Mesenchymal stem cell (in vitro differentiated cells and primary cell): ENCODE data around the gene LOX.

ENCODE experiments used
- DNase-seq: peaks from one replicate; pipeline ENCODE4 v3.0.0-alpha.2; 2013
- H2AFZ ChIP-seq: one replicate; pipeline ENCODE4 v1.6.1; 2013; ENCODE audit warnings: low read depth, mild to moderate bottlenecking, control low read depth, inconsistent platforms, low read length, moderate library complexity
- H2AK5ac ChIP-seq: 2 replicates; pipeline ENCODE4 v1.6.1; 2013; ENCODE audit warnings: low read length, moderate library complexity, mild to moderate bottlenecking, inconsistent platforms; ENCODE audit not compliant: severe bottlenecking
- H2BK120ac ChIP-seq: one replicate; pipeline ENCODE4 v1.6.1; 2013; ENCODE audit warnings: low read depth, mild to moderate bottlenecking, inconsistent platforms, low read length, moderate library complexity
- H2BK12ac ChIP-seq, 2 experiments: one replicate each; pipeline ENCODE4 v1.6.1; 2013; ENCODE audit warnings: inconsistent platforms in 2 of 2, low read length in 2 of 2, mild to moderate bottlenecking in 2 of 2, moderate library complexity in 2 of 2, control low read depth in 1 of 2
- H2BK15ac ChIP-seq: one replicate; pipeline ENCODE4 v1.6.1; 2013; ENCODE audit warnings: mild to moderate bottlenecking, low read depth, inconsistent platforms; ENCODE audit not compliant: poor library complexity, severe bottlenecking
- H2BK5ac ChIP-seq: 2 replicates; pipeline ENCODE4 v1.6.1; 2013; ENCODE audit warnings: low read depth, mild to moderate bottlenecking, low read length, control low read depth, inconsistent platforms; ENCODE audit not compliant: poor library complexity, severe bottlenecking
- H3K14ac ChIP-seq, 2 experiments: one replicate each; pipeline ENCODE4 v1.6.1; 2013; ENCODE audit warnings: inconsistent platforms in 2 of 2, low read length in 2 of 2, control low read depth in 1 of 2, mild to moderate bottlenecking in 1 of 2, moderate library complexity in 1 of 2
- H3K18ac ChIP-seq, 2 experiments: one replicate each; pipeline ENCODE4 v1.6.1; 2013; ENCODE audit warnings: inconsistent platforms in 2 of 2, low read length in 2 of 2, control low read depth in 1 of 2, low read depth in 1 of 2, mild to moderate bottlenecking in 1 of 2
- H3K23ac ChIP-seq, 2 experiments: one replicate each; pipeline ENCODE4 v1.6.1; 2013; ENCODE audit warnings: inconsistent platforms in 2 of 2, low read length in 2 of 2, mild to moderate bottlenecking in 2 of 2, moderate library complexity in 2 of 2, control low read depth in 1 of 2
- H3K27ac ChIP-seq: 2 replicates; pipeline ENCODE4 v1.5.1; 2013; ENCODE audit warnings: mild to moderate bottlenecking, moderate library complexity, low read length, control low read depth, inconsistent platforms; ENCODE audit not compliant: poor library complexity, severe bottlenecking
- H3K27me3 ChIP-seq, 2 experiments: 2 replicates each; pipeline versions ENCODE4 v1.6.1 to v1.7.0; 2013; ENCODE audit warnings: low read length in 2 of 2, mild to moderate bottlenecking in 2 of 2, moderate library complexity in 2 of 2, control low read depth in 1 of 2, inconsistent platforms in 1 of 2; ENCODE audit not compliant: control insufficient read depth in 1 of 2, insufficient read depth in 1 of 2
- H3K36me3 ChIP-seq, 2 experiments: 2 replicates each; pipeline versions ENCODE4 v1.6.1 to v1.7.0; 2013; ENCODE audit warnings: low read length in 2 of 2, control low read depth in 1 of 2, inconsistent platforms in 1 of 2, low read depth in 1 of 2, mild to moderate bottlenecking in 1 of 2; ENCODE audit not compliant: insufficient read depth in 2 of 2, control insufficient read depth in 1 of 2
- H3K4ac ChIP-seq, 2 experiments: one replicate each; pipeline ENCODE4 v1.6.1; 2013; ENCODE audit warnings: inconsistent platforms in 2 of 2, low read length in 2 of 2, mild to moderate bottlenecking in 2 of 2, moderate library complexity in 2 of 2, control low read depth in 1 of 2, low read depth in 1 of 2
- H3K4me1 ChIP-seq: 2 replicates; pipeline ENCODE4 v1.6.1; 2013; ENCODE audit warnings: low read depth, low read length, control low read depth; ENCODE audit not compliant: control insufficient read depth, insufficient read depth
- H3K4me2 ChIP-seq: 2 replicates; pipeline ENCODE4 v1.6.1; 2013; ENCODE audit warnings: low read length, mild to moderate bottlenecking, inconsistent platforms; ENCODE audit not compliant: poor library complexity, severe bottlenecking
- H3K4me3 ChIP-seq, 2 experiments: 2 replicates each; pipeline versions ENCODE4 v1.5.1 to v1.7.0; 2013; ENCODE audit warnings: low read length in 2 of 2, mild to moderate bottlenecking in 2 of 2, control low read depth in 1 of 2, low read depth in 1 of 2; ENCODE audit not compliant: insufficient read depth in 1 of 2
- H3K79me1 ChIP-seq: replicated peaks from 2 replicates; pipeline ENCODE4 v1.6.1; 2013; ENCODE audit warnings: mild to moderate bottlenecking, control low read depth, low read length, inconsistent platforms; ENCODE audit not compliant: poor library complexity, severe bottlenecking
- H3K9ac ChIP-seq: 2 replicates; pipeline ENCODE4 v1.7.0; 2013; ENCODE audit warnings: mild to moderate bottlenecking, low read length, moderate library complexity
- H3K9me3 ChIP-seq: 2 replicates; pipeline ENCODE4 v1.7.0; 2013; ENCODE audit warnings: mild to moderate bottlenecking, low read length; ENCODE audit not compliant: control insufficient read depth
- H4K8ac ChIP-seq: one replicate; pipeline ENCODE4 v1.6.1; 2013; ENCODE audit warnings: inconsistent platforms, mild to moderate bottlenecking, low read length, moderate library complexity
- H4K91ac ChIP-seq: one replicate; pipeline ENCODE4 v1.6.1; 2013; ENCODE audit warnings: mild to moderate bottlenecking, low read length, inconsistent platforms
- WGBS: methylation state at CpG from one replicate; pipeline ENCODE4 v1.1.7; 2013; ENCODE audit warnings: mixed read lengths; 5-methylcytosine and 5-hydroxymethylcytosine counted together

LOX gene

GRCh38 chr5:122022966-122023365, 55.1 kb downstream of the LOX start:
- no peak overlapping the region for H3K27ac ChIP-seq
- H3K4me1 ChIP-seq = no peaks in the 10 kb centered on the region
- no peak overlapping the region for H4K8ac ChIP-seq
- H3K4ac ChIP-seq = no peak overlapping the region
- H4K91ac ChIP-seq = no peak overlapping the region
- peaks cover 2 to 52% of the 10 kb centered on the region in 2 experiments for H3K36me3 ChIP-seq
- no peak overlapping the region for H2BK5ac ChIP-seq
- 95% methylated on average over 1 of the region's 2 CpGs for WGBS
- H3K4me2 ChIP-seq = no peak overlapping the region
- H3K23ac ChIP-seq = no peak overlapping the region
- no peak overlapping the region for H2BK15ac ChIP-seq
- H3K9ac ChIP-seq = no peak overlapping the region
- H3K4me3 ChIP-seq = no peak overlapping the region
- no peak overlapping the region for H2AFZ ChIP-seq
- H3K27me3 ChIP-seq = no peaks in the 10 kb centered on the region
- no peak for DNase-seq
- no peak overlapping the region for H2AK5ac ChIP-seq
- H3K79me1 ChIP-seq = peaks cover 4% of the 10 kb centered on the region
- no peak overlapping the region for H2BK120ac ChIP-seq
- no peaks in the 10 kb centered on the region for H3K9me3 ChIP-seq
- no peak overlapping the region for H3K14ac ChIP-seq
- H2BK12ac ChIP-seq = no peak overlapping the region
- H3K18ac ChIP-seq = no peak overlapping the region

GRCh38 chr5:122019919-122020590, 58.0 kb downstream of the LOX start:
- H3K27me3 ChIP-seq = no peaks in the 10 kb centered on the region
- H3K36me3 ChIP-seq = peaks cover 0 to 44% of the 10 kb centered on the region in 2 experiments
- no peak overlapping the region for H3K18ac ChIP-seq
- H3K9ac ChIP-seq = no peak overlapping the region
- H2BK120ac ChIP-seq = no peak overlapping the region
- H3K4ac ChIP-seq = no peak overlapping the region
- peaks cover 14% of the 10 kb centered on the region for H3K79me1 ChIP-seq
- no peak overlapping the region for H3K27ac ChIP-seq
- no peak overlapping the region for H4K8ac ChIP-seq
- WGBS = 75% methylated on average over 5 of the region's 7 CpGs
- H3K14ac ChIP-seq = no peak overlapping the region
- no peak overlapping the region for H3K4me2 ChIP-seq
- H3K4me1 ChIP-seq = no peaks in the 10 kb centered on the region
- H2AK5ac ChIP-seq = no peak overlapping the region
- no peak overlapping the region for H3K23ac ChIP-seq
- H4K91ac ChIP-seq = no peak overlapping the region
- H2BK5ac ChIP-seq = no peak overlapping the region
- H3K9me3 ChIP-seq = no peaks in the 10 kb centered on the region
- no peak overlapping the region for H2BK12ac ChIP-seq
- no peak for DNase-seq
- H2BK15ac ChIP-seq = no peak overlapping the region
- no peak overlapping the region for H2AFZ ChIP-seq
- no peak overlapping the region for H3K4me3 ChIP-seq

GRCh38 chr5:122015471-122015870, 62.6 kb downstream of the LOX start:
- H3K4me2 ChIP-seq = no peak overlapping the region

GRCh38 chr5:122014236-122014935, 63.7 kb downstream of the LOX start:
- no peak overlapping the region for H3K4ac ChIP-seq
- peak overlapping the region; percentile 37 for H3K9ac ChIP-seq
- H3K9me3 ChIP-seq = no peaks in the 10 kb centered on the region
- no peak overlapping the region for H2BK15ac ChIP-seq
- no peak overlapping the region for H2BK12ac ChIP-seq
- no peak overlapping the region for H3K18ac ChIP-seq
- no peak for DNase-seq
- no peak overlapping the region for H3K27ac ChIP-seq
- H3K79me1 ChIP-seq = peaks cover 15% of the 10 kb centered on the region
- no peak overlapping the region for H4K91ac ChIP-seq
- no peaks in the 10 kb centered on the region for H3K36me3 ChIP-seq
- 100% methylated on average over 3 of the region's 6 CpGs for WGBS
- H3K27me3 ChIP-seq = no peaks in the 10 kb centered on the region
- H3K4me3 ChIP-seq = no peak overlapping the region
- no peak overlapping the region for H2BK5ac ChIP-seq
- H3K23ac ChIP-seq = no peak overlapping the region
- no peak overlapping the region for H2AK5ac ChIP-seq
- H2AFZ ChIP-seq = no peak overlapping the region
- no peak overlapping the region for H4K8ac ChIP-seq
- no peak overlapping the region for H3K4me2 ChIP-seq
- H3K14ac ChIP-seq = no peak overlapping the region
- no peaks in the 10 kb centered on the region for H3K4me1 ChIP-seq
- H2BK120ac ChIP-seq = no peak overlapping the region

More at GRCh38 chr5:122015471-122015870, 62.6 kb downstream of the LOX start:
- H4K8ac ChIP-seq = no peak overlapping the region
- whole genome bisulfite sequencing = 100% methylated on average over 2 of the region's 5 CpGs
- no peak overlapping the region for H2AFZ ChIP-seq
- H3K4me1 ChIP-seq = no peaks in the 10 kb centered on the region
- no peak overlapping the region for H3K14ac ChIP-seq
- H2BK15ac ChIP-seq = no peak overlapping the region
- H4K91ac ChIP-seq = no peak overlapping the region
- peak overlapping the region; percentile 37 for H3K9ac ChIP-seq
- no peak overlapping the region for H3K4ac ChIP-seq
- no peak overlapping the region for H2BK120ac ChIP-seq
- no peak overlapping the region for H3K4me3 ChIP-seq
- H3K18ac ChIP-seq = no peak overlapping the region
- no peak overlapping the region for H3K27ac ChIP-seq
- peaks cover 0 to 6% of the 10 kb centered on the region in 2 experiments for H3K36me3 ChIP-seq
- no peak overlapping the region for H2BK12ac ChIP-seq
- H3K27me3 ChIP-seq = no peaks in the 10 kb centered on the region
- H3K9me3 ChIP-seq = no peaks in the 10 kb centered on the region
- DNase-seq = no peak
- H3K23ac ChIP-seq = no peak overlapping the region
- H2BK5ac ChIP-seq = no peak overlapping the region
- peaks cover 13% of the 10 kb centered on the region for H3K79me1 ChIP-seq
- H2AK5ac ChIP-seq = no peak overlapping the region
